ENCODE data around the gene CKLF.
"Not testable (repeated sequence)": the region's sequence is repeated elsewhere in the genome, so short reads cannot be mapped to it uniquely, and the experiment has no call there.

The CKLF gene

GRCh38 chr16:66592241-66592640, 39.9 kb downstream of the CKLF start:
- no peak for DNase-seq (ENCODE audit: low read depth in 2 of 2, low spot score in 1 of 2)

GRCh38 chr16:66592814-66593213, 40.4 kb downstream of the CKLF start:
- DNase-seq (ENCODE audit: low read depth in 2 of 2, low spot score in 1 of 2), result no peak

GRCh38 chr16:66594739-66595138, 42.4 kb downstream of the CKLF start:
- no peak for DNase-seq (ENCODE audit: low read depth in 2 of 2, low spot score in 1 of 2)

GRCh38 chr16:66596559-66596958, 44.2 kb downstream of the CKLF start:
- DNase-seq (ENCODE audit: low read depth in 2 of 2, low spot score in 1 of 2), result not testable (repeated sequence)

- DNase-seq (ENCODE audit: low read depth in 2 of 2, low spot score in 1 of 2), result no peak
Observed at GRCh38 chr16:66596986-66597848, 44.8 kb downstream of the CKLF start.

GRCh38 chr16:66598111-66598510, 45.7 kb downstream of the CKLF start:
- no peak for DNase-seq (ENCODE audit: low read depth in 2 of 2, low spot score in 1 of 2)

- no peak for DNase-seq (ENCODE audit: low read depth in 2 of 2, low spot score in 1 of 2)
Observed at GRCh38 chr16:66599726-66600125, 47.4 kb downstream of the CKLF start.

- no peak for DNase-seq (ENCODE audit: low read depth in 2 of 2, low spot score in 1 of 2)
Observed at GRCh38 chr16:66600477-66600876, 48.1 kb downstream of the CKLF start.

- no peak for DNase-seq (ENCODE audit: low read depth in 2 of 2, low spot score in 1 of 2)
Observed at GRCh38 chr16:66601471-66601870, 49.1 kb downstream of the CKLF start.

- DNase-seq (ENCODE audit: low read depth in 2 of 2, low spot score in 1 of 2), result peak; percentile 27 to 55
Observed at GRCh38 chr16:66603537-66604375, 51.4 kb downstream of the CKLF start.

- DNase-seq (ENCODE audit: low read depth in 2 of 2, low spot score in 1 of 2), result peak; percentile 30 to 39
Observed at GRCh38 chr16:66604376-66605176, 52.2 kb downstream of the CKLF start, which contains the start of gene CMTM3. TSS of gene CMTM3 (plus strand) at chr16:66604704. CDS start at chr16:66604806, 102 bp downstream.

GRCh38 chr16:66605177-66605978, 53.0 kb downstream of the CKLF start:
- DNase-seq (ENCODE audit: low read depth in 2 of 2, low spot score in 1 of 2), result no peak

- no peak for DNase-seq (ENCODE audit: low read depth in 2 of 2, low spot score in 1 of 2)
Observed at GRCh38 chr16:66605979-66606751, 53.8 kb downstream of the CKLF start.

GRCh38 chr16:66608241-66609138, 56.1 kb downstream of the CKLF start:
- DNase-seq (ENCODE audit: low read depth in 2 of 2, low spot score in 1 of 2), result peak; percentile 52 to 68

- DNase-seq (ENCODE audit: low read depth in 2 of 2, low spot score in 1 of 2), result no peak
Observed at GRCh38 chr16:66609139-66609510, 56.7 kb downstream of the CKLF start.

GRCh38 chr16:66610111-66610820, 57.9 kb downstream of the CKLF start:
- DNase-seq (ENCODE audit: low read depth in 2 of 2, low spot score in 1 of 2), result no peak

GRCh38 chr16:66611911-66612310, 59.5 kb downstream of the CKLF start:
- DNase-seq (ENCODE audit: low read depth in 2 of 2, low spot score in 1 of 2), result not testable (repeated sequence)

GRCh38 chr16:66612422-66612821, 60.0 kb downstream of the CKLF start:
- no peak for DNase-seq (ENCODE audit: low read depth in 2 of 2, low spot score in 1 of 2)

Measured in stimulated activated CD8-positive, alpha-beta memory T cell treated with anti-CD3 and anti-CD28 coated beads, Interleukin-4, amount 100 ng/mL, for 1 hour (primary cell).